WTC11 (cell line): ENCODE results near the gene YIPF6. TPM values are rescaled to one million over a fixed set of nuclear protein-coding genes. Genes with fewer than 3 reads are reported as not detected.

ENCODE experiments used
- ATAC-seq: fragments of 200-7000 bp; cut with Tn5 transposase; 2 replicates; pipeline ENCODE4 v1.10.0; 2021; ENCODE audit warnings: mild to moderate bottlenecking, moderate library complexity
- CTCF ChIA-PET: fragments of 300-600 bp; sonication (Branson Sonifier 250); formaldehyde crosslinking; loops from one replicate; lab custom pipeline; 2021; ENCODE audit warnings: antibody characterized with exemption; lab: Charles Lee
- POLR2A ChIA-PET: fragments of 350-600 bp; sonication (Branson Sonifier 250); formaldehyde crosslinking; loops from one replicate; lab custom pipeline; 2021; ENCODE audit warnings: antibody characterized with exemption; lab: Charles Lee
- DNase-seq: peaks from one replicate; pipeline ENCODE4 v3.0.0; 2021; ENCODE audit warnings: low spot score
- H3K27ac Mint-ChIP-seq: 2 replicates; pipeline ENCODE4 v1.8.0; 2021; ENCODE audit warnings: mixed read lengths
- H3K27me3 Mint-ChIP-seq: 2 replicates; pipeline ENCODE4 v1.8.0; 2021; ENCODE audit warnings: low read depth, mild to moderate bottlenecking, moderate library complexity, mixed read lengths
- H3K36me3 Mint-ChIP-seq: 2 replicates; pipeline ENCODE4 v1.8.0; 2021; ENCODE audit warnings: mixed read lengths
- H3K4me1 Mint-ChIP-seq: 2 replicates; pipeline ENCODE4 v1.8.0; 2022; ENCODE audit warnings: mixed read lengths
- H3K4me3 Mint-ChIP-seq: 2 replicates; pipeline ENCODE4 v1.8.0; 2021; ENCODE audit warnings: mild to moderate bottlenecking, moderate library complexity, mixed read lengths
- H3K9me3 Mint-ChIP-seq: 2 replicates; pipeline ENCODE4 v1.8.0; 2021; ENCODE audit warnings: mixed read lengths
- ARID4B ChIP-seq: sonication (generic); formaldehyde crosslinking; IDR thresholded peaks from 2 replicates; pipeline ENCODE4 v1.8.0; 2023; ENCODE audit warnings: missing genetic modification reagents, mild to moderate bottlenecking, borderline replicate concordance
- CREB1 ChIP-seq: sonication (generic); formaldehyde crosslinking; IDR thresholded peaks from 2 replicates; pipeline ENCODE4 v1.8.0; 2023; ENCODE audit warnings: mild to moderate bottlenecking, missing genetic modification reagents
- CTCF ChIP-seq: fragments of 200-600 bp; IDR thresholded peaks from 2 replicates; pipeline ENCODE4 v1.8.0; 2022; ENCODE audit warnings: antibody characterized with exemption
- E2F4 ChIP-seq: sonication (generic); formaldehyde crosslinking; IDR thresholded peaks from 2 replicates; pipeline ENCODE4 v1.8.1; 2022; ENCODE audit warnings: low read depth, mild to moderate bottlenecking, moderate library complexity, missing genetic modification reagents, borderline replicate concordance
- ERG ChIP-seq: fragments of 250-450 bp; sonication (Bioruptor Pico); IDR thresholded peaks from 2 replicates; pipeline ENCODE4 v1.8.0; 2021; ENCODE audit warnings: mild to moderate bottlenecking
- FOXP1 ChIP-seq: sonication (generic); formaldehyde crosslinking; IDR thresholded peaks from 2 replicates; pipeline ENCODE4 v1.8.0; 2022; ENCODE audit warnings: missing genetic modification reagents, mild to moderate bottlenecking, moderate library complexity, borderline replicate concordance
- GRHL2 ChIP-seq: fragments of 250-450 bp; sonication (Bioruptor Pico); IDR thresholded peaks from 2 replicates; pipeline ENCODE4 v1.8.0; 2022; ENCODE audit warnings: mild to moderate bottlenecking, moderate library complexity; ENCODE audit not compliant: insufficient replicate concordance, severe bottlenecking
- JAZF1 ChIP-seq: fragments of 250-450 bp; sonication (Bioruptor Pico); IDR thresholded peaks from 2 replicates; pipeline ENCODE4 v1.9.0; 2021; ENCODE audit warnings: moderate library complexity, mild to moderate bottlenecking, inconsistent platforms
- STAT6 ChIP-seq: sonication (generic); formaldehyde crosslinking; conservative IDR thresholded peaks from 2 replicates; pipeline ENCODE4 v1.8.1; 2023; ENCODE audit warnings: mild to moderate bottlenecking, low read depth, missing genetic modification reagents, moderate library complexity
- TEAD1 ChIP-seq: sonication (generic); formaldehyde crosslinking; IDR thresholded peaks from 2 replicates; pipeline ENCODE4 v1.8.0; 2022; ENCODE audit warnings: mild to moderate bottlenecking, missing genetic modification reagents
- TEAD4 ChIP-seq: sonication (generic); formaldehyde crosslinking; IDR thresholded peaks from 2 replicates; pipeline ENCODE4 v1.8.0; 2022; ENCODE audit warnings: mild to moderate bottlenecking, missing genetic modification reagents
- USF2 ChIP-seq: sonication (generic); formaldehyde crosslinking; IDR thresholded peaks from 2 replicates; pipeline ENCODE4 v1.8.1; 2023; ENCODE audit warnings: mild to moderate bottlenecking, missing genetic modification reagents, moderate library complexity
- ZBTB43 ChIP-seq: sonication (generic); formaldehyde crosslinking; IDR thresholded peaks from 2 replicates; pipeline ENCODE4 v1.8.1; 2023; ENCODE audit warnings: mild to moderate bottlenecking, missing genetic modification reagents
- ZNF532 ChIP-seq: fragments of 250-450 bp; sonication (Bioruptor Pico); IDR thresholded peaks from 2 replicates; pipeline ENCODE4 v1.9.0; 2021; ENCODE audit warnings: mild to moderate bottlenecking, borderline replicate concordance
- total RNA-seq: library from RNA; stranded (reverse); gene quantifications from 3 replicates; pipeline ENCODE4 v1.2.3, GENCODE V29; 2021

YIPF6 gene
- total RNA-seq, 1 experiment from 2014 or later = 34.2 TPM

GRCh38 chrX:68498044-68498507 is 775 bp upstream of the YIPF6 start (continued):
- no peak for TF ChIP-seq ZNF532
- no peak for TF ChIP-seq TEAD4 (CRISPR knock-in tag)
- TF ChIP-seq CREB1 (CRISPR knock-in tag) = no peak
- no peak for TF ChIP-seq JAZF1 (CRISPR knock-in tag)
- TF ChIP-seq STAT6 (CRISPR knock-in tag) = no peak
- no peak for TF ChIP-seq CTCF

GRCh38 chrX:68499543-68500504 is 973 bp downstream of the YIPF6 start:
- H3K9me3 Mint-ChIP-seq = no peaks in the 10 kb centered on the region
- no peaks in the 10 kb centered on the region for H3K27me3 Mint-ChIP-seq
- H3K4me1 Mint-ChIP-seq = peaks cover 2% of the 10 kb centered on the region; the same call in 1 of the 2 replicates
- peak overlapping the region; percentile 97 for H3K27ac Mint-ChIP-seq
- H3K4me3 Mint-ChIP-seq = peak overlapping the region; percentile 93
- ATAC-seq (no peak), DNase-seq (no peak)
- ChIA-PET CTCF (interaction anchor here (1.3 kb wide), 2 partner anchors 211 to 303 kb away, joined by 3 to 5 read pairs; no protein-coding TSS in a partner anchor), POLR2A (no interaction called here)
- H3K36me3 Mint-ChIP-seq = peaks cover 3% of the 10 kb centered on the region; the same call in 1 of the 2 replicates
- no peak for TF ChIP-seq ZBTB43
- no peak for TF ChIP-seq FOXP1
- no peak for TF ChIP-seq GRHL2 (CRISPR knock-in tag)
- no peak for TF ChIP-seq USF2
- no peak for TF ChIP-seq TEAD1 (CRISPR knock-in tag)
- TF ChIP-seq E2F4 (CRISPR knock-in tag) = no peak
- TF ChIP-seq ARID4B = no peak
- no peak for TF ChIP-seq ERG (CRISPR knock-in tag)
